ENCODE data around the gene PALLD. TPM values are rescaled to one million over a fixed set of nuclear protein-coding genes. Genes with fewer than 3 reads are reported as not detected.

Gene PALLD
- total and polyA plus RNA-seq, 2 of the 8 experiments (the other 6 are each of a cell fraction or from before 2014, with no cell fraction given) = 10.5 to 25.0 TPM

- TF ChIP-seq CHD7 (IDR thresholded peaks at IDR 0.05; ENCODE audit: insufficient replicate concordance, low read length) (no peak), POLR2AphosphoS5 (IDR thresholded peaks at IDR 0.05; ENCODE audit: low read depth, low read length) (no peak)
Measured at GRCh38 chr4:168478868-168479267, 18.0 kb upstream of the PALLD start (continued).

Measured in H1 (cell line).